ENCODE measurements around the gene PCDH7. TPM values are rescaled to one million over a fixed set of nuclear protein-coding genes. Genes with fewer than 3 reads are reported as not detected.

Gene PCDH7
- total and polyA plus RNA-seq, 4 donors: 0.75 to 57.6 (median 5.3) TPM

- ATAC-seq (ENCODE audit: insufficient read depth, low FRiP score) (no peak), DNase-seq (peak in 2 of 3 donors; percentile 87 to 89)
- Histone ChIP-seq H3K27me3 (ENCODE audit: control insufficient read depth in 3 of 3, insufficient read depth in 3 of 3, low read length in 2 of 3) (no peaks in the 10 kb centered on the region), H3K9ac (ENCODE audit: insufficient read depth in 1 of 2, low read length in 2 of 2) (no peak overlapping the region), H3K4me1 (ENCODE audit: control insufficient read depth in 5 of 5, insufficient read depth in 5 of 5, low read length in 5 of 5) (peaks cover 0 to 42% (median 13%) of the 10 kb centered on the region in 5 donors), H3K36me3 (ENCODE audit: control insufficient read depth in 4 of 4, insufficient read depth in 4 of 4, low read length in 4 of 4) (peaks cover 0 to 4% (median 0%) of the 10 kb centered on the region in 4 donors), H3K9me3 (ENCODE audit: control insufficient read depth in 4 of 4, insufficient read depth in 3 of 4, low read length in 3 of 4) (no peaks in the 10 kb centered on the region), H3K27ac (ENCODE audit: low read depth in 1 of 2, low read length in 1 of 2) (no peak overlapping the region), H3K4me3 (no peak overlapping the region)
- 41 to 56% methylated on average over 2 of the region's 2 CpGs for WGBS, 2 donors
- TF ChIP-seq CTCF (IDR thresholded peaks at IDR 0.05; ENCODE audit: control extremely low read depth, extremely low read depth): no peak
Observed at GRCh38 chr4:30770049-30770549, 49.9 kb downstream of the PCDH7 start.

GRCh38 chr4:30770812-30771211 is 50.6 kb downstream of the PCDH7 start:
- Histone ChIP-seq H3K27me3 (ENCODE audit: control insufficient read depth in 3 of 3, insufficient read depth in 3 of 3, low read length in 2 of 3) (no peaks in the 10 kb centered on the region), H3K9ac (ENCODE audit: insufficient read depth in 1 of 2, low read length in 2 of 2) (no peak overlapping the region), H3K27ac (ENCODE audit: low read depth in 1 of 2, low read length in 1 of 2) (no peak overlapping the region), H3K4me1 (ENCODE audit: control insufficient read depth in 5 of 5, insufficient read depth in 5 of 5, low read length in 5 of 5) (peaks cover 0 to 42% (median 7%) of the 10 kb centered on the region in 5 donors), H3K4me3 (no peak overlapping the region), H3K36me3 (ENCODE audit: control insufficient read depth in 4 of 4, insufficient read depth in 4 of 4, low read length in 4 of 4) (peaks cover 0 to 4% (median 0%) of the 10 kb centered on the region in 4 donors), H3K9me3 (ENCODE audit: control insufficient read depth in 4 of 4, insufficient read depth in 3 of 4, low read length in 3 of 4) (no peaks in the 10 kb centered on the region)
- DNase-seq (no peak), ATAC-seq (ENCODE audit: insufficient read depth, low FRiP score) (no peak)
- TF ChIP-seq CTCF (IDR thresholded peaks at IDR 0.05; ENCODE audit: control extremely low read depth, extremely low read depth): no peak
- WGBS, 2 donors: 60 to 74% methylated on average over 2 of the region's 2 CpGs

GRCh38 chr4:30776451-30776850 is 56.3 kb downstream of the PCDH7 start:
- no peaks in the 10 kb centered on the region for H3K27me3 ChIP-seq (ENCODE audit: control insufficient read depth in 3 of 3, insufficient read depth in 3 of 3, low read length in 2 of 3)
- peaks cover 0 to 4% (median 0%) of the 10 kb centered on the region in 4 donors for H3K36me3 ChIP-seq (ENCODE audit: control insufficient read depth in 4 of 4, insufficient read depth in 4 of 4, low read length in 4 of 4)
- peaks cover 0 to 31% (median 0%) of the 10 kb centered on the region in 5 donors for H3K4me1 ChIP-seq (ENCODE audit: control insufficient read depth in 5 of 5, insufficient read depth in 5 of 5, low read length in 5 of 5)
- DNase-seq: no peak
- no peaks in the 10 kb centered on the region for H3K9me3 ChIP-seq (ENCODE audit: control insufficient read depth in 4 of 4, insufficient read depth in 3 of 4, low read length in 3 of 4)
- no peak for TF ChIP-seq CTCF (IDR thresholded peaks at IDR 0.05; ENCODE audit: control extremely low read depth, extremely low read depth)
- H3K9ac ChIP-seq (ENCODE audit: insufficient read depth in 1 of 2, low read length in 2 of 2): no peak overlapping the region
- WGBS, 2 donors: 76 to 77% methylated on average over 3 of the region's 3 CpGs
- no peak overlapping the region for H3K27ac ChIP-seq (ENCODE audit: low read depth in 1 of 2, low read length in 1 of 2)
- H3K4me3 ChIP-seq: no peak overlapping the region
- no peak for ATAC-seq (ENCODE audit: insufficient read depth, low FRiP score)

- no peak for TF ChIP-seq CTCF (IDR thresholded peaks at IDR 0.05; ENCODE audit: control extremely low read depth, extremely low read depth)
- H3K9me3 ChIP-seq (ENCODE audit: control insufficient read depth in 4 of 4, insufficient read depth in 3 of 4, low read length in 3 of 4): no peaks in the 10 kb centered on the region
- no peak overlapping the region for H3K4me3 ChIP-seq
- peaks cover 0 to 4% (median 0%) of the 10 kb centered on the region in 4 donors for H3K36me3 ChIP-seq (ENCODE audit: control insufficient read depth in 4 of 4, insufficient read depth in 4 of 4, low read length in 4 of 4)
- peaks cover 0 to 30% (median 0%) of the 10 kb centered on the region in 5 donors for H3K4me1 ChIP-seq (ENCODE audit: control insufficient read depth in 5 of 5, insufficient read depth in 5 of 5, low read length in 5 of 5)
- H3K27ac ChIP-seq (ENCODE audit: low read depth in 1 of 2, low read length in 1 of 2): no peak overlapping the region
- 37 to 42% methylated on average over 2 of the region's 2 CpGs for WGBS, 2 donors
- DNase-seq: peak in 1 of 3 donors; percentile 52
- no peak for ATAC-seq (ENCODE audit: insufficient read depth, low FRiP score)
- no peaks in the 10 kb centered on the region for H3K27me3 ChIP-seq (ENCODE audit: control insufficient read depth in 3 of 3, insufficient read depth in 3 of 3, low read length in 2 of 3)
- no peak overlapping the region for H3K9ac ChIP-seq (ENCODE audit: insufficient read depth in 1 of 2, low read length in 2 of 2)
Observed at GRCh38 chr4:30776921-30777415, 56.8 kb downstream of the PCDH7 start.
